ENCODE data around the gene PBX3. TPM values are rescaled to one million over a fixed set of nuclear protein-coding genes. Genes with fewer than 3 reads are reported as not detected.

The PBX3 gene
- total and polyA plus RNA-seq, 2 donors: 39.1 to 137 TPM

GRCh38 chr9:125932012-125932411 lies 184.8 kb downstream of the PBX3 start:
- H3K27ac ChIP-seq (ENCODE audit: low read depth): no peak overlapping the region
- no peak for DNase-seq (ENCODE audit: extremely low spot score)
- WGBS: 39% methylated on average over 5 of the region's 5 CpGs

DNA sequence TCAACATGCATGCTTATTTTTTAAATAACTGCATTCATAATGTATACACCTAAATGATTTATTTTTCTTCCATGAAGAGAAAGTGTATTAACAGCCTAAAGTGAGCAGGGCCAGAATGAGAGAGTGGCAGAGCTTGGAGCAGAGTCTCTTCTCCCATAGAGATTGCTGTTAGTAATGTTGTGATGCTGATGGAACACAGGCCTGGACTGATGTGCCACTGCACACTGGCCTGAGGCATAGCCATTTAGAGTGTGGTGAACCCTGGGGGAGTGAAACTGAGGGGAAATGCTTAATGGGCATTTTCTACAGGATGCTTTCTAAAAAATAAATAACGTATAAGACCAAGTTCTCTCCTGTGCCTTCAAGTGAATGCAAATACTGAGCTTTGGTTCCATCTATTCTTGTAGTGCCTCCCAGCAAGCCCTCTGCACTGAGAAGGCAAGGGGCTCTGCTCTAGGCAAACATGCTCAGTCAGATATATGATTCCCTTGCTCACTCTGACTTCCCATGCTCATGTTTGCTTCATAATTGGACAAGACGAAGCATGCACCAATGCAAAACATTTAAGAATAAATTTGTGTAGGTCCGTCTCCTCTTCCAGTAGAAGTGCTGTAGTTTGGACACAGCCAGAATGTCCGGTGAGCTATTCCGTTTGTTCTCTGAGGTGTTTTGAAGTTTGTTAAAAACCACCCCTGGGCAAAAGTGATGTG lies 185.7 kb downstream of the PBX3 start:
- H3K4me3 ChIP-seq (ENCODE audit: low read depth, low read length): no peak overlapping the region
- WGBS: 95% methylated on average over 5 of the region's 5 CpGs

More at GRCh38 chr9:125932012-125932411, 184.8 kb downstream of the PBX3 start:
- Histone ChIP-seq H3K36me3 (ENCODE audit: insufficient read depth) (no peaks in the 10 kb centered on the region), H3K4me1 (ENCODE audit: insufficient read depth) (no peaks in the 10 kb centered on the region), H3K4me3 (ENCODE audit: low read depth, low read length) (no peak overlapping the region)

GRCh38 chr9:125942125-125942524 lies 195.0 kb downstream of the PBX3 start:
- H3K4me3 ChIP-seq (ENCODE audit: low read depth, low read length): no peak overlapping the region
- no peak overlapping the region for H3K27ac ChIP-seq (ENCODE audit: low read depth)
- H3K4me1 ChIP-seq (ENCODE audit: insufficient read depth): no peaks in the 10 kb centered on the region
- peaks cover 4% of the 10 kb centered on the region for H3K36me3 ChIP-seq (ENCODE audit: insufficient read depth)
- 94% methylated on average over 3 of the region's 3 CpGs for WGBS
- no peak for DNase-seq (ENCODE audit: extremely low spot score)

More for the DNA sequence above, 185.7 kb downstream of the PBX3 start:
- Histone ChIP-seq H3K36me3 (ENCODE audit: insufficient read depth) (no peaks in the 10 kb centered on the region), H3K27ac (ENCODE audit: low read depth) (no peak overlapping the region), H3K4me1 (ENCODE audit: insufficient read depth) (no peaks in the 10 kb centered on the region)
- no peak for DNase-seq (ENCODE audit: extremely low spot score)

GRCh38 chr9:125943831-125944230 lies 196.7 kb downstream of the PBX3 start:
- Histone ChIP-seq H3K27ac (ENCODE audit: low read depth) (no peak overlapping the region), H3K4me3 (ENCODE audit: low read depth, low read length) (no peak overlapping the region), H3K4me1 (ENCODE audit: insufficient read depth) (no peaks in the 10 kb centered on the region), H3K36me3 (ENCODE audit: insufficient read depth) (peaks cover 4% of the 10 kb centered on the region)
- WGBS: 100% methylated on average over 2 of the region's 2 CpGs
- no peak for DNase-seq (ENCODE audit: extremely low spot score)

DNA sequence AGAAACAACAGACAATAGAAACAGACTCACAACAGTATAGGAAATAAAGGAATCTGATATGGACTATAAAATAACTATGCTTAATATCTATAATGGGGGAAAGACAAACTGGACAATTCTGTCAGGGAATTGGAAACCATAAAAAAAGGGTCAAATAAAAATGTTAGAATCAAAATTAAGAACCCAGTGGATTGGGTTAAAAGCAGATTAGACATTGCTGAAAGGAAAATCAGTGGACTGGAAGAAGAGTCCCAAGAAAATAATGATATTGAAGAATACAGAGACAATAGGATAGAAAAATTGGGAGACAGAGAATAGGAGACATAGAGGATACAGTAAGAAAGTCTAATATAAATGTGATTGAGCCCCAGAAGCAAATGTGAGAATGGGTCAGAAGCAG lies 199.2 kb downstream of the PBX3 start:
- no peaks in the 10 kb centered on the region for H3K4me1 ChIP-seq (ENCODE audit: insufficient read depth)
- DNase-seq (ENCODE audit: extremely low spot score): no peak
- peaks cover 4% of the 10 kb centered on the region for H3K36me3 ChIP-seq (ENCODE audit: insufficient read depth)
- no peak overlapping the region for H3K27ac ChIP-seq (ENCODE audit: low read depth)
- H3K4me3 ChIP-seq (ENCODE audit: low read depth, low read length): no peak overlapping the region

DNA sequence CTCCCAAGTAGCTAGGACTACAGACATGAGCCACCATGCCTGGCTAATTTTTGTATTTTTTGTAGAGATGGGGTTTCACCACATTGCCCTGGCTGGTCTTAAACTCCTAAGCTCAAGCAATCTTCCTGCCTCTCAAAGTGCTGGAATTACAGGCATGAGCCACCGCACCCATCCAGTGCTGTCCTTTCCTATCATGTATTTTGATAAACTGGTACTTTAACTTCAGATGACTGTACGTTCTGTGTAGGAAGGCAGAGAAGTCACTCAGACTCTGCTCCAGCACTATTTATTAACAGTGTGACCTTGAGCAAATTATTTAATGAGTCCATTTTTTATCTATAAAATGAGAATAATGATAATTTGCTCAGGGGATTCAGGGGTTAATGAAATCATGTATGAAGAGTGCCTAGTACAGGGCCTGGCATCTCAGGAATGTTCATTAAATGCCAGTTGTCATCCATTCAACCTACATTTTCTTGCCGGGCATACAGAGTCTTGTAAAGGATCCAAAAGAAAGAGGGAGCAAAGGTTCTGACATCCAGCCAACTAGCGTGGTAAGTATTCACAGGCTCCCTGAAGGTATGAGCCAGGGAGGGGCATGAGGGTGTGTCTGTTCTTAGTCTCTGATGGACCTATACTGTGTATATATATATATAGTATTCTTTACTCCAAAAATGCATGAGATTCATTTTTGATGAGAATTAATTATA lies 201.9 kb downstream of the PBX3 start:
- no peak for DNase-seq (ENCODE audit: extremely low spot score)
- H3K4me1 ChIP-seq (ENCODE audit: insufficient read depth): no peaks in the 10 kb centered on the region
- WGBS: 77% methylated on average over 4 of the region's 4 CpGs
- peaks cover 2% of the 10 kb centered on the region for H3K36me3 ChIP-seq (ENCODE audit: insufficient read depth)
- no peak overlapping the region for H3K4me3 ChIP-seq (ENCODE audit: low read depth, low read length)
- H3K27ac ChIP-seq (ENCODE audit: low read depth): no peak overlapping the region

GRCh38 chr9:125949703-125950460 lies 202.7 kb downstream of the PBX3 start:
- 92% methylated on average over 9 of the region's 9 CpGs for WGBS
- H3K4me1 ChIP-seq (ENCODE audit: insufficient read depth): no peaks in the 10 kb centered on the region
- H3K36me3 ChIP-seq (ENCODE audit: insufficient read depth): peaks cover 2% of the 10 kb centered on the region
- no peak overlapping the region for H3K27ac ChIP-seq (ENCODE audit: low read depth)
- no peak for DNase-seq (ENCODE audit: extremely low spot score)
- no peak overlapping the region for H3K4me3 ChIP-seq (ENCODE audit: low read depth, low read length)

- Histone ChIP-seq H3K4me1 (ENCODE audit: insufficient read depth) (no peaks in the 10 kb centered on the region), H3K4me3 (ENCODE audit: low read depth, low read length) (no peak overlapping the region), H3K27ac (ENCODE audit: low read depth) (no peak overlapping the region), H3K36me3 (ENCODE audit: insufficient read depth) (no peaks in the 10 kb centered on the region)
- 95% methylated on average over 4 of the region's 4 CpGs for WGBS
- no peak for DNase-seq (ENCODE audit: extremely low spot score)
These were observed 203.8 kb downstream of the PBX3 start for GRCh38 chr9:125950880-125951471.

DNA sequence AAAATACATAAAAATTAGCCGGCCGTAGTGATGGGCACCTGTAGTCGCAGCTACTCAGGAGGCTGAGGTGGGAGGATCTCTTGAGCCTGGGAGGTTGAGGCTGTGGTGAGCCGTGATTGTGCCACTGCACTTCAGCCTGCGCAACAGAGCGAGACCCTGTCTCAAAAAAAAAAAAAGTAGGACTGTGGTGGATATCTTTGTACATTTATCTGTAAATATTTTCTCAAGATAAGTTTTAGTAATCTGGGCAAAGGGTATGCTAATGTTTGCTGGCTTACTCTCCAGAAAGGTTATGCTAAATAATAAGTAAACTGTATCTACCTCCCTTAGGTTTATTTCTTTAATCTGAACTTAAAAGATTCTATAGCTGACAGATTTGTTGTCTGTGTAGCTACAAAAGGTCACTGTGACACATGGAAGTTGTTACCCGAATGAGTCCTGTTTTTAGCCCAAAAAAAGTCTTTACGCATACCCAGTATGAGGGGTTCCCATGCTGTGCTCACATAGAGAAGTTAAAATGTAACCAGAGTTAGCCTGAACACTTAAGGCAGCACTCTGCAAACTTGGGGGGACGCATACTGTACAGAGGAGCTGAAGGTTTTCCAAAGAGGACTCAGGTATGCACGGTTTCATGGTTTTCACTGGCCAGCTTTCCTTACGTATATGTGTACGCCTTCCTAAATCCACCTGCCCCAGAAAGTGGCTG lies 206.3 kb downstream of the PBX3 start:
- Histone ChIP-seq H3K36me3 (ENCODE audit: insufficient read depth) (no peaks in the 10 kb centered on the region), H3K4me1 (ENCODE audit: insufficient read depth) (no peaks in the 10 kb centered on the region), H3K27ac (ENCODE audit: low read depth) (no peak overlapping the region), H3K4me3 (ENCODE audit: low read depth, low read length) (no peak overlapping the region)
- DNase-seq (ENCODE audit: extremely low spot score): no peak
- 95% methylated on average over 12 of the region's 12 CpGs for WGBS

DNA sequence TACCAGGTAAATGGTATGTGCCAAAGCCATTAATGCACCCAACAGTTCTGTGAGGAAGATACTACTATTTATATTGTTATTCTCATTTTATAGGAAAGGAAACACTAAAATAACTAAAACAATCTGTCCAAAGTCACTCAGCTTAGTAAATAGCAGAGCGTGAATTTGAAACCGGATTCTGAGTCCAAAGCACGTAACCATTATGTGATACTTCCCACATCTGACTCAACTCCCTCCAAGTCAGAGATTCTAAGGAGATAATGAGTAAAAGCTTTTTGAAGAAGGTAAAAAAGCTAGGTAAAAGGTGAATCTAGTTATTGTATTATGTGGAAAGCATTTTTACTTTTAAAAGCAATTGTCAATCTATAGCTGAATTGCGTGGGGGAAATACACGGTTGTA lies 208.9 kb downstream of the PBX3 start:
- whole genome bisulfite sequencing: 89% methylated on average over 5 of the region's 5 CpGs
- no peak for DNase-seq (ENCODE audit: extremely low spot score)
- H3K4me1 ChIP-seq (ENCODE audit: insufficient read depth): no peaks in the 10 kb centered on the region
- H3K36me3 ChIP-seq (ENCODE audit: insufficient read depth): no peaks in the 10 kb centered on the region
- H3K27ac ChIP-seq (ENCODE audit: low read depth): no peak overlapping the region
- no peak overlapping the region for H3K4me3 ChIP-seq (ENCODE audit: low read depth, low read length)

- 93% methylated on average over 3 of the region's 3 CpGs for WGBS
- Histone ChIP-seq H3K4me3 (ENCODE audit: low read depth, low read length) (no peak overlapping the region), H3K27ac (ENCODE audit: low read depth) (no peak overlapping the region), H3K4me1 (ENCODE audit: insufficient read depth) (no peaks in the 10 kb centered on the region), H3K36me3 (ENCODE audit: insufficient read depth) (no peaks in the 10 kb centered on the region)
- no peak for DNase-seq (ENCODE audit: extremely low spot score)
These were observed 212.1 kb downstream of the PBX3 start for GRCh38 chr9:125959315-125959714.

- Histone ChIP-seq H3K27ac (ENCODE audit: low read depth) (no peak overlapping the region), H3K4me1 (ENCODE audit: insufficient read depth) (no peaks in the 10 kb centered on the region), H3K36me3 (ENCODE audit: insufficient read depth) (no peaks in the 10 kb centered on the region), H3K4me3 (ENCODE audit: low read depth, low read length) (no peak overlapping the region)
- DNase-seq (ENCODE audit: extremely low spot score): no peak
- 65% methylated on average over 6 of the region's 6 CpGs for WGBS
These were observed 212.9 kb downstream of the PBX3 start for GRCh38 chr9:125959951-125960619.

- Histone ChIP-seq H3K4me3 (ENCODE audit: low read depth, low read length) (no peak overlapping the region), H3K27ac (ENCODE audit: low read depth) (no peak overlapping the region), H3K36me3 (ENCODE audit: insufficient read depth) (no peaks in the 10 kb centered on the region), H3K4me1 (ENCODE audit: insufficient read depth) (no peaks in the 10 kb centered on the region)
- no peak for DNase-seq (ENCODE audit: extremely low spot score)
- 93% methylated on average over 8 of the region's 8 CpGs for WGBS
These were observed 213.5 kb downstream of the PBX3 start for GRCh38 chr9:125960626-125961025.

Measured in urinary bladder (tissue), 4 donors.